Ishikawa (cell line): ENCODE results near the gene OR51F2.

Source experiments
- CEBPB ChIP-seq: IDR thresholded peaks from 2 replicates; pipeline ENCODE4 v1.6.1; 2012
- CREB1 ChIP-seq: IDR thresholded peaks from 2 replicates; pipeline ENCODE4 v1.6.1; 2012; ENCODE audit warnings: low read depth
- EGR1 ChIP-seq: IDR thresholded peaks from 2 replicates; pipeline ENCODE4 v1.6.1; 2012
- EP300 ChIP-seq: IDR thresholded peaks from 2 replicates; pipeline ENCODE4 v1.6.1; 2012; ENCODE audit warnings: borderline replicate concordance
- FOXM1 ChIP-seq: IDR thresholded peaks from 2 replicates; pipeline ENCODE4 v1.6.1; 2012; ENCODE audit warnings: low read depth, borderline replicate concordance
- MAX ChIP-seq: IDR thresholded peaks from 2 replicates; pipeline ENCODE4 v1.6.1; 2012
- NFIC ChIP-seq: IDR thresholded peaks from 2 replicates; pipeline ENCODE4 v1.6.1; 2012
- RAD21 ChIP-seq: IDR thresholded peaks from 2 replicates; pipeline ENCODE4 v1.6.1; 2012; ENCODE audit warnings: low read depth
- REST ChIP-seq: IDR thresholded peaks from 2 replicates; pipeline ENCODE4 v1.6.1; 2012; ENCODE audit warnings: low read depth, mild to moderate bottlenecking
- TAF1 ChIP-seq: IDR thresholded peaks from 2 replicates; pipeline ENCODE4 v1.6.1; 2012; ENCODE audit warnings: low read depth, mild to moderate bottlenecking
- TCF12 ChIP-seq: IDR thresholded peaks from 2 replicates; pipeline ENCODE4 v1.6.1; 2012; ENCODE audit warnings: low read depth
- TEAD4 ChIP-seq: IDR thresholded peaks from 2 replicates; pipeline ENCODE4 v1.6.1; 2012
- USF1 ChIP-seq: IDR thresholded peaks from 2 replicates; pipeline ENCODE4 v1.6.1; 2012
- YY1 ChIP-seq: IDR thresholded peaks from 2 replicates; pipeline ENCODE4 v1.6.1; 2012; ENCODE audit warnings: low read depth
- ZBTB7A ChIP-seq: IDR thresholded peaks from 2 replicates; pipeline ENCODE4 v1.6.1; 2012; ENCODE audit warnings: low read depth

OR51F2 gene

GRCh38 chr11:4830909-4831308 is 9.8 kb downstream of the OR51F2 start:
- TF ChIP-seq RAD21 (no peak), USF1 (no peak), NFIC (no peak), CEBPB (no peak), MAX (no peak), EGR1 (no peak), EP300 (no peak), ZBTB7A (no peak), TCF12 (no peak), FOXM1 (no peak), TEAD4 (no peak), TAF1 (no peak), REST (no peak), YY1 (no peak), CREB1 (no peak)

- no peak for TF ChIP-seq TAF1
- no peak for TF ChIP-seq TCF12
- no peak for TF ChIP-seq CEBPB
- TF ChIP-seq EP300 = no peak
- TF ChIP-seq NFIC = no peak
- TF ChIP-seq YY1 = no peak
- TF ChIP-seq TEAD4 = no peak
- TF ChIP-seq MAX = no peak
- TF ChIP-seq REST = no peak
- no peak for TF ChIP-seq USF1
- no peak for TF ChIP-seq ZBTB7A
- TF ChIP-seq FOXM1 = no peak
- no peak for TF ChIP-seq RAD21
- TF ChIP-seq EGR1 = no peak
- no peak for TF ChIP-seq CREB1
Observed at GRCh38 chr11:4839851-4840549, 18.9 kb downstream of the OR51F2 start.

- no peak for TF ChIP-seq NFIC
Observed at GRCh38 chr11:4848908-4849532, 27.9 kb downstream of the OR51F2 start, which contains the start of gene OR51S1. Gene OR51S1, minus strand, starts transcription at chr11:4849208. Its CDS starts 0 bp downstream, at chr11:4849208.

- TF ChIP-seq EP300 (no peak), YY1 (no peak), TCF12 (no peak), EGR1 (no peak), TAF1 (no peak), ZBTB7A (no peak), CREB1 (no peak)
Observed at GRCh38 chr11:4851033-4851432, 29.9 kb downstream of the OR51F2 start.

GRCh38 chr11:4862447-4863236 is 41.5 kb downstream of the OR51F2 start:
- no peak for TF ChIP-seq ZBTB7A
- TF ChIP-seq TEAD4 = no peak
- TF ChIP-seq CREB1 = no peak
- no peak for TF ChIP-seq EGR1
- TF ChIP-seq NFIC = no peak
- no peak for TF ChIP-seq TCF12
- TF ChIP-seq MAX = no peak
- no peak for TF ChIP-seq CEBPB
- no peak for TF ChIP-seq USF1
- no peak for TF ChIP-seq REST
- TF ChIP-seq EP300 = no peak
- TF ChIP-seq RAD21 = no peak
- TF ChIP-seq YY1 = no peak
- TF ChIP-seq FOXM1 = no peak
- no peak for TF ChIP-seq TAF1
